Activated naive CD4-positive, alpha-beta T cell treated with anti-CD3 and anti-CD28 coated beads, Interleukin-2, amount 50 U/mL, for 72 hours (primary cell): ENCODE results near the gene CST3. TPM values are rescaled to one million over a fixed set of nuclear protein-coding genes. Genes with fewer than 3 reads are reported as not detected.

Source experiments
- ATAC-seq, 2 donors: fragments of 150-1000 bp; cut with Tn5 transposase; 2 replicates each; pipeline ENCODE4 v1.10.0; 2021; ENCODE audit warnings: mild to moderate bottlenecking in 2 of 2, moderate library complexity in 2 of 2
- DNase-seq, 2 donors: peaks; one replicate each; pipeline ENCODE4 v3.0.0; 2021 to 2022; ENCODE audit warnings: low spot score in 2 of 2
- H3K27ac Mint-ChIP-seq, 2 donors: one replicate each; pipeline ENCODE4 v1.8.0; 2022; ENCODE audit warnings: mild to moderate bottlenecking in 2 of 2, mixed read lengths in 2 of 2
- H3K36me3 Mint-ChIP-seq, 2 donors: one replicate each; pipeline ENCODE4 v1.8.0; 2022; ENCODE audit warnings: mixed read lengths in 2 of 2
- H3K9me3 Mint-ChIP-seq, 2 donors: one replicate each; pipeline ENCODE4 v1.8.0; 2022; ENCODE audit warnings: mixed read lengths in 2 of 2
- total RNA-seq, 2 donors: library from RNA; stranded (reverse); gene quantifications; one replicate each; pipeline ENCODE4 v1.2.3, GENCODE V29; 2022

The CST3 gene
- total RNA-seq, 2 donors from 2014 or later = 1.2 TPM; not detected in 1

DNA sequence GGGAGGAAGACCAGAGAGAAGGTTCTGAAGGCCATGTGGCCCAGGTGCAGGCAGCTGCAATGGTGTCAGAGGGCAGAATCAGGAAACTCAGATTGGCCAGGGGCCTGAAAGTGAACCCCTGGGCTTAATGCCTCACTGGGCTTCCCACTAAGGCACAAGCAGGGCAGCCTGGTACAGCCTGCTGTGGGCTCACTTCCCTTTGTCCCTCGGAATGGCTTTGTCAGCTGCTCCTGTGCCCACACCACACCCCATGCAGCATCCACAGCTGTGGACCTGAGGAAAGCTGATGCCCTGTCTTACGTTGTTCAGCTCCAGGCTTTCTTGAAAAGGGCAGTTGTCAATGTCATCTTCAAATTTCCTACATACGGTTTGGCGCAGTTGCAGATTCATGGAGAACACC is 34.4 kb downstream of the CST3 start:
- H3K27ac Mint-ChIP-seq = no peak overlapping the region
- DNase-seq (no peak), ATAC-seq (no peak)

DNA sequence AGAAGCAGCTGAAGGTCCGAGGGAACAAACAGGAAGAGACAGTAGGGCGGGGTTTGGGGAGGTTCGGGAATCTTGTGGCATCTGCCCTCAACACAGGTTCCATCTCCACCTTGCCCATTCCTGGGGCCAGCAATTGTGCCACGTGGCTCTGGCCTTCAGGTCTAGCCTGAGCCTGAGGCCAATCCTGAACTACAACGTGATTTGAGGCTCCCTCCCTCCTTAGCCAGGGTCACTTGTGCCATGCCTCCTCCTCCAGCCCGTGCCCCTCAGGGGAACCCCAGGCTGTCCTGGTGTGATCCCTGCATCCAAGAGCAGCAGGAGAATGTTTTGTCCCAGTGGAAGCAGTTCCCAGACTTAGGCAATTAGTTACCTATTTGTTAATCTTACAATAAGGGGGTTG is 35.1 kb downstream of the CST3 start:
- ATAC-seq = no peak
- Mint-ChIP-seq H3K36me3 (no peaks in the 10 kb centered on the region), H3K9me3 (no peaks in the 10 kb centered on the region), H3K27ac (no peak overlapping the region)
- no peak for DNase-seq

More for the DNA sequence above, 34.4 kb downstream of the CST3 start:
- H3K9me3 Mint-ChIP-seq = no peaks in the 10 kb centered on the region
- no peaks in the 10 kb centered on the region for H3K36me3 Mint-ChIP-seq

DNA sequence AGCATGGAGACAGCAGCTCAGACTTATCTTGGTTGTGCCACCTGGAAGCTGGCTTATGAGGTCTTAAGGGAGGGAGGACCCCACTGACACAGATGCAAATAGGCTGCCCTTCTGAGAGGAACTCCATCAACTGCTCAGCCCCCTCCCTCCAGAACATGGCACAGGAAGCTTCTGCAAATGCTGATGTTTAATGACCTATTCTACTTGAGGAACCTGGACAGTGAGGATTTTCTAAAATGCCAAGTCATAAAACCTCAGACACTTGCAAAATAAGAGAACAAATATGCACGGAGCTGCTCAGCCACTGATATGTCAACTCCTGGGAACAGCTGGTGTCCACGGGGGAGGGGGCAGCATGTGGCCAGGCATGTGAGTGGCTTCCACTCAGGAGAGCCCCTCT is 35.5 kb downstream of the CST3 start:
- ATAC-seq = no peak
- H3K27ac Mint-ChIP-seq = no peak overlapping the region
- H3K9me3 Mint-ChIP-seq = no peaks in the 10 kb centered on the region
- DNase-seq = no peak
- H3K36me3 Mint-ChIP-seq = no peaks in the 10 kb centered on the region

DNA sequence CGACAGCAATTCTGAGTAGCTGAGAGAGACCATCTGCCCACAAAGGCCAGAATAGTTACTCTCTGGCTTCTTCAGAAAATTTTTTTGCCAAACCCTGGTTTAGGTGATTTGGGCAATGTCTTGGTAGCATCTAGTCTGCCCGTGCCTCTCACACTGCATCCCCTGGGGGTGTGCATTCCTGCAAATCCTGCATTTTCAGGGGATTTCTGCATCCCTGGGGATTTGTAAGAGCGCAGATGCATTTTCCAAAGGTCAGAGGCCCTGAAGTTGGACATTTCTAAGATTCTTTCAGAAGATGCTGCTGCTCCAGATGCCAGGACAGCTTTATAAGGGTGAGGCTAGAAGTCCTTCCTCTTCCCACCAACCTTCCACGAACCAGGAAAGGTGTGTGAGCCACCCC is 36.0 kb downstream of the CST3 start:
- DNase-seq = no peak
- no peak overlapping the region for H3K27ac Mint-ChIP-seq
- ATAC-seq = no peak
- no peaks in the 10 kb centered on the region for H3K36me3 Mint-ChIP-seq
- no peaks in the 10 kb centered on the region for H3K9me3 Mint-ChIP-seq

DNA sequence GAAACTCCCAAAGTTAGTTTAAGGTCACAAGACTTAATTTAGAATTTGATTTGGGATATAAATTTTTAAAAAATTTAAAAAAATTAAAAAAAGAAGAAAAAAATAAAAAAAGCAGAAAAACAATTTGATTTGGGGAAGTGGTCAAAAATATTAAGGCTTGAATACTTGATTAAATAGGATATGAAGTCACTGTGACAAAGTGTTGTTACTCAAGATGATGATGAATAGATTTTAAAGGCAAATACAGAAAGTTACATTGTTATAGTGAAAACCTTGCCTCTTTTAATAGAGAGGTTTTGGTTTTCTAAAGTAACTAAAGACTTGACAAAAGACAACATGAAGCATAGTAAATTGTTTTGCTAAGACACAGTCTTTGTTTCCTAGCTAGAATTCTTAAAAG is 39.3 kb downstream of the CST3 start:
- no peak overlapping the region for H3K27ac Mint-ChIP-seq
- ATAC-seq = no peak
- no peaks in the 10 kb centered on the region for H3K9me3 Mint-ChIP-seq

DNA sequence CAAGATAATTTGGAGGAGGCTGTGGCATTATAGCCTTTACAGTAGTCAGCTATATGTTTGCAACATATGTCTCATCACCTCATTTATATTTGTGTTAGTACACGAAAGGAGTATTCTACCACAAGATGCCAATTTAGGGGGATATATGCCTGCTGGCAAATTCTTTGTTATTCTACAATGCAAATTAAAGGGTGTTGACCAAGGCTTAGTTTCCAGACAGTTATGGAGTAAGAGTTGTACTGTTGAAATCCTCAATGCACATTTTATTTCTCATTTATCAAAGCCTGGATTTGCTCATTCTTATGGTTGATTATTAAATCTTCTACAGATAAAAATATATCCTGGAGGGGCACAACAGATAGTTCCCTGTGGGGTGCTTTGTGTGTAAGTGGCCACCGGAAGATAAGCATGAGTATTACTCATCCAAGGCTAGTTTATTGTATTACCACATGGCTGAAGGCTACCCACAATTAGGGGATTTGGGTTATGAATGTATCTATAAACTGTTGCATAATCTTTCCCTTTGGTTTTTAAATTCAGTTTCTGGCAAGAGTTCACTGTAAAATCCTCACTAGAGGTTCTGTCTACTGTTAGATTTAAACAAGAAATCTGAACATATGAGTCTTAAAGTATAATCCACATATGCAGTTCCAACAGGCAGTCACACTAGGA is 41.0 kb downstream of the CST3 start:
- Mint-ChIP-seq H3K27ac (no peak overlapping the region), H3K36me3 (no peaks in the 10 kb centered on the region), H3K9me3 (no peaks in the 10 kb centered on the region)
- no peak for ATAC-seq
- DNase-seq = no peak

More for the DNA sequence above, 39.3 kb downstream of the CST3 start:
- no peaks in the 10 kb centered on the region for H3K36me3 Mint-ChIP-seq
- DNase-seq = no peak

DNA sequence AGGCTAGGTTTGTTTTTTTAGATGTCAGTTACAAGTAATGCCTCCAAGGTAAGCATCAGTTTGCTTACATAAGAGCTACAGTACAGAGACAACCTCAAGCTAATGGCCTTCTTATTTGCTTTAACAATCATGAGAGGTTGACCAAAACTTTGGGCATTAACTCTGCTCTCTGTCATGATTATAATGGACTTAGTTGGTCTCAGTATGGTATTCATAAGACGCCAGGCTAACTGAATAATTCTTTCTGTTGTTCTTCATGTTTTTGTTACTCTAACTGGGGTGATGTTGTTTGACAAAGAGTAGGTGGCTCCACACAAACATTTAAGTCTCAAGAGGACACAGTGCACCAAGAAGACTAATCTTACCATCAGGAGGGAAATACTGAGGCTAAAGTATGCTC is 41.8 kb downstream of the CST3 start:
- Mint-ChIP-seq H3K36me3 (no peaks in the 10 kb centered on the region), H3K27ac (no peak overlapping the region), H3K9me3 (no peaks in the 10 kb centered on the region)
- DNase-seq (no peak), ATAC-seq (no peak)

DNA sequence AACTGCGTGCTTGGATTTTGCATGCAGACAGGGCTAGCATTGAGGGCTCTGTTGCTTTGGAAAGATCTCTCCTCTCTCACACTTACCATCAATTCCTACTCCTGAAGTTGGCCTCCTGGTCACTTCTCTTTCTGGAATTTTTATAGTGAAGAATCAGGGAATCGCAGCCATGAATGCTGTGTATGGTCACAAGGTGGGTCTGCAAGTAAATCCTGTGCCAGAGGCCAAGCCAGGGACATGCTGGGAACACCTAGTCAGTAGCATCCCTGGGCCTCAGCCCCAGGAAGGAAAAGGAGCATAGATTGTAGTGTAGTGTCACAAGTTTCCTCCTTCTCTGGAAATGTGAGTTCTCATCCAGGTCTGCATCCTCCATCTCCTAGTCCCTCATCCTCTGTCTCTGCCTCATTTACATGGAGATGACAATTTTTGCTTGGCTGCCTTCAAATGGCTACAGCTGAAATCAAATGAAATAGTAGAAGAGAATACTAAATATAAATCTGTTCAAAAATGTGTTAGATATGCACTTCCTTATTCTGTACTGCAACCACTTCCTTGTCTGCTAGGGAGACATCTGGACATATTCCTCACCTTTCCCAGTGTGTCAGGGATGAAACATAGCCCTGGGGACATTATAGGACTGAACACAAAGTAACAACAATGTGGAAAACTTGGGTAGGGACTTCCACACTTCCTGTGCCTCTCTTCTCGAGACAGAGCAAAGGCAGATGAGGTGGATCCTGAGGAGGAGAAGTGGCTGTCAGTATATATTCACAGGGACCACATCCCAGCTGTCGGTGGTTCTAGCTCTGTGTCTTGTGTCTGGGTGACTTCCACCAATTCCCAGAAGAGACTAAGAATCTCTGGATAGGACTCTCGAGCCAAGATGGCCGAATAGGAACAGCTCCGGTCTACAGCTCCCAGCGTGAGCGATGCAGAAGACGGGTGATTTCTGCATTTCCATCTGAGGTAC is 49.0 kb downstream of the CST3 start:
- DNase-seq (no peak), ATAC-seq (no peak)
- no peaks in the 10 kb centered on the region for H3K36me3 Mint-ChIP-seq
- H3K27ac Mint-ChIP-seq = no peak overlapping the region
- H3K9me3 Mint-ChIP-seq = no peaks in the 10 kb centered on the region

DNA sequence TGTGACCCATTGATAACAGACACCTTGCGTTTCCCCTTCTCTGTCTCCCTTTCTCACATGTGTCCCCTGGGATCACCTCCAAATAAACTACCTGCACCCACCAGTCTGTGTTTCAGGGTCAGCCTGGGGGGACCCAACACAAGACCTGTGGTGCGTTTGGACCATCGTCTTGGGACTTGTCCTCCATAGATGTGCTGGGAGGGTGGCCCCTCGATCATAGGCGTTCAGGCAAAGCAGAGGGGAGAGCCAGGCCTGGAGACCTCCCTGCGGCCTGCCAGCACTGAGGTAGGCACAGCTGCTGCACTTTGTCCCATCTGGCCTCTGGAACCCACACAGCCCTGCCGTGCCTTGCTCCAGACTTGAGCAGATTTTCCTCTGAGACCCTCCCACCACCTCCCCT is 50.1 kb downstream of the CST3 start:
- H3K27ac Mint-ChIP-seq = no peak overlapping the region
- ATAC-seq (no peak), DNase-seq (no peak)
- no peaks in the 10 kb centered on the region for H3K9me3 Mint-ChIP-seq
- H3K36me3 Mint-ChIP-seq = no peaks in the 10 kb centered on the region

DNA sequence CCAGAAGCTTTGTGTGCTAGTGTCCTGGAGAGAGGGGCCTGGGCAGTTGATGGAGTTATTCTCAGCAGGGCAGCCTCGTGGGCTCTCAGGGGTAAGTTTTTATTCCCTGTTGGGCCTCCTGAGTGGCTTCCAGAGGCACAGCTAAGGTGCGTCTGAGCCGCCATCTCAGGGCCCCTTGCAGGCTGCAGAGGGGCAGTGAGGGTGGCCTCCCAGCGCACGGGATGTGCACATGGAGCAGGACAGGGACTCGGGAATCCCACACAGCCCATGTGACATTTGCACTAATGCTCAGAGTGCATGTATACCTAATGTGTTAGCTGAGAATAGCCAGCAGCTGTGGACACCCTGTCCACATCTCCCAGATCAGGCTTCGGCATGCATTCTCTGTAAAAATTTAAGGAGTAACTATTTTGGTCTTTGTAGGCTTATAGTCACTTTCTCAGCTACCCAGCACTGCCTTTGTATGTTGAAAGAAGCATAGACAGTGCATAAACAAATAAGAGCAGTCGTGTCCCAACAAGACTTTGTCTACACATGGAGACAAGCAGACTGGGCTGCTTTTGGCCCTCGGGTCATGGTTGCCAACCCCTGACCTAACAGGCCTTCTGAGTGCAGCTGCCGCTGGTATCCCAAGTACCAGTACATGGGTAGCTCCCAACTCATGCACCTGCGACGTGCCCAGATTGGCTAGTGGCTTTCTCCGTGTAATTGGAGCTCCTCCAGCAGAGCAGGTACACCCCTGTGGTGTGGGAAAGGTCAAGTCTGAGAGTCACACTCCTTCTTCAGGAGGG is 50.8 kb downstream of the CST3 start:
- DNase-seq (no peak), ATAC-seq (no peak)
- Mint-ChIP-seq H3K9me3 (no peaks in the 10 kb centered on the region), H3K27ac (no peak overlapping the region), H3K36me3 (no peaks in the 10 kb centered on the region)

DNA sequence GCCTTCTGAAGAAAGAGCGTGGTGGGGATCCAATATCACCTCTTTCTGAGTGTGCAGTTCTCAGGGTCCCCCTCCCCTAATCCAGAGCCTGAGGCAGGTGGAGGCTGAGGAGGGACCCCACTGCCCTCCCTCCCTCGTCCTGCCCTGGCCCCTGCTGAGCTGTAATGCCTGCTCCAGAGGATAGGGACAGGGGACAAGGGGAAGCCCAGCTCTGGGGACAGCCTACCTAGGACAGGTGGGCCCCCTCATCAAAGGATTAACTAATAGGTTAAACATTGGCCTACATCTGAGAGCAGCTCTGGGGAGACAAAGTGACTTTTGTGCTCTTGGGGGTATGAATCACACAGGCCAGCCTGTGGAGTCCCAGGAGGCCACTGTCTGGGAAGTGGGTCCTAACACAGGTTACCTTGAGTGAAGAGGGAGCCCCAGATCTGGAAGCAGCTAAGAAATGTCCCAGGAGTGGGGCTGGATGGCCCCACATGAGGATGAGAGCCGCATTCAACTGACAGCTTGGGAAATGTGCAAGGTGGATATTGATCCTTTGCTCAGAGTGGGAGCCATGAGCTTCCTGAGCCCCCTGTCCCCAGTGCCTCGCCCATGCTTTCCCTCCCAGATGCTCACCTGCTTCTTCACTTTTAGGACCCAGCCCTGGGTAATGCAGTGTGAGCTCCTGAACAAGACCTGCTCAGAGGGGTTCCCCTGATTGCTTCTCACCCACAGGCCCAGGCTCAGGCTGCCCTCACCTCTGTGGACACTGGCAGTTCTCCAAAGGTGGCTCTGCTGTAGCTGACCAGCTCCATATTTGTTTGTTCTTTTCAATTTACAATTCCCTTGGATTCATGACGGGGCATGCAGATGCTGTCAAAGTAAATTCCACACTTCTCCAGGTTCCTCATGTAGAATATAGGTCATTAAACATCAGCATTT is 51.7 kb downstream of the CST3 start:
- peaks cover 0 to 3% of the 10 kb centered on the region in 2 donors for H3K9me3 Mint-ChIP-seq

DNA sequence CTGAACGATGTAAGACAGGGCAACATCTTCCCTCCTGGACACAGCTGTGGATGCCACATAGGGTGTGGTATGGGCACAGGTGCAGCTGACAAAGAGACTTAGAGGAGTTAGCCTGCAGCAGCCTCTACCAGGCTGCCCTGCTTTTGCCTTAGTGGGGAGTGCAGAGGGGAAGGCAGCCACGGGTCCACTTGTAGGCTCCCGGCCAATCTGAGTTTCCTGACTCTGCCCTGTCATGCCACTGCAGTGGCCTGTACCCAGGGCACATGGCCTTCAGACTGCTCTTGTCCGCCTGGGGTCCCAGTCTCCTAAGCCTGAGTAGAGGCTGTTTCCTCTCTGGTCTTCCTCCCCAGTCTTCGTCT is 52.3 kb downstream of the CST3 start:
- ATAC-seq (no peak), DNase-seq (no peak)
- no peaks in the 10 kb centered on the region for H3K36me3 Mint-ChIP-seq
- H3K27ac Mint-ChIP-seq = no peak overlapping the region
- H3K9me3 Mint-ChIP-seq = peaks cover 0 to 4% of the 10 kb centered on the region in 2 donors

More for the DNA sequence above, 51.7 kb downstream of the CST3 start:
- DNase-seq (no peak), ATAC-seq (no peak)
- H3K36me3 Mint-ChIP-seq = no peaks in the 10 kb centered on the region
- no peak overlapping the region for H3K27ac Mint-ChIP-seq

DNA sequence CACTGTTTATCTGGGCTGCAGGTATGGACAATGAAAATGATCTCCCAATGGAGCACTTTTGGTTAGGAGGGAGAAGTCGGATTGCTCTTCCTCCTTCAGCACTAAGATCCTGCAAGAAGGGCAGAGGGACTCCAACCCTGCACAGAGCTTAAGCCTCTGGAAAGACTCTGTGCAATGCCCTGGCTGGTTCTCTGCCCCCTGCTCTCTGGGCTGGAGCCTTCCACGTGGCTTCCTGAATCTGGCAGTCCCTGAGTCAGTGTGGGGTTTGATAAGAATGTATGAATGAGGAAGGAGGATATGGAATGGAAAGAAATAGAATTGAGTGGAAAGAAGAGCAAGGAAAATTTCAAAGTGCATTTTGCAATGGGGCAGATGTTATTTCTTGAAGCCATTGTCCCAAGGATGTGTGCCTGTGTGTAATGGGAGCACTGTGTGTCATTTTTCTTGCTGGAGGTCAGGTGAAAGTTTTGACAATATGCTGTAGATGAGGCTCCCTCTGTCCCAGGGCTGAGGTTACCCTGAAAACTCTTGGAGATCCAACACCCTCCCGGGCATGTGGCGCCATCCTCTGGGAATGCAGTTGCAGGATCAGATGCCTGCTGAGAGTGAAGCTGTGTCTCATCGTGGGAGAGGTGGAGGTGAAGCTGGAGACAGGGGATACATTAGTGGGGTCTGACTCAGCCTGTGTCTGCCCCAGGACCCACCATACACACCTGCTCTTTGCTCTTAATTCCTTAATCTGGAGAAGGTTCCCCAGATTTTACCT is 53.1 kb downstream of the CST3 start:
- H3K9me3 Mint-ChIP-seq = peaks cover 0 to 4% of the 10 kb centered on the region in 2 donors
- no peak for DNase-seq
- H3K36me3 Mint-ChIP-seq = no peaks in the 10 kb centered on the region
- H3K27ac Mint-ChIP-seq = no peak overlapping the region
- no peak for ATAC-seq
